SJCRH30 (cell line): Measurements from ENCODE around the gene BAG5. TPM values are rescaled to one million over a fixed set of nuclear protein-coding genes. Genes with fewer than 3 reads are reported as not detected.
A peak's percentile ranks its signal among the peaks of the same experiment; 100 is the strongest.

Experiments
- DNase-seq, 2 experiments: peaks; one replicate each; pipeline ENCODE4 v3.0.0-alpha.2; 2015 to 2020
- H3K27ac ChIP-seq: fragments of 250-450 bp; sonication (Bioruptor Pico); 2 replicates; pipeline ENCODE4 v1.5.1; 2020; ENCODE audit warnings: mild to moderate bottlenecking, moderate library complexity
- H3K27me3 ChIP-seq: fragments of 250-450 bp; sonication (Bioruptor Pico); 2 replicates; pipeline ENCODE4 v1.5.1; 2020; ENCODE audit warnings: mild to moderate bottlenecking, moderate library complexity
- H3K36me3 ChIP-seq: fragments of 250-450 bp; sonication (Bioruptor Pico); 2 replicates; pipeline ENCODE4 v1.5.1; 2020; ENCODE audit warnings: mild to moderate bottlenecking, moderate library complexity
- H3K4me1 ChIP-seq: fragments of 250-450 bp; sonication (Bioruptor Pico); 2 replicates; pipeline ENCODE4 v1.5.1; 2020; ENCODE audit warnings: mild to moderate bottlenecking, moderate library complexity
- H3K4me3 ChIP-seq: fragments of 250-450 bp; sonication (Bioruptor Pico); 2 replicates; pipeline ENCODE4 v1.5.1; 2020; ENCODE audit warnings: mild to moderate bottlenecking, moderate library complexity
- H3K9me3 ChIP-seq: fragments of 250-450 bp; sonication (Bioruptor Pico); replicated peaks from 2 replicates; pipeline ENCODE4 v1.5.1; 2020; ENCODE audit warnings: mild to moderate bottlenecking, moderate library complexity
- total RNA-seq: library from RNA; depleted of rRNA; stranded (reverse); fragments of >200 nt; shearing (Covaris generic); gene quantifications from 2 replicates; pipeline ENCODE4 v1.2.3, GENCODE V29; 2014

Gene BAG5
- total RNA-seq, 1 experiment from 2014 or later: 45.9 TPM

DNA sequence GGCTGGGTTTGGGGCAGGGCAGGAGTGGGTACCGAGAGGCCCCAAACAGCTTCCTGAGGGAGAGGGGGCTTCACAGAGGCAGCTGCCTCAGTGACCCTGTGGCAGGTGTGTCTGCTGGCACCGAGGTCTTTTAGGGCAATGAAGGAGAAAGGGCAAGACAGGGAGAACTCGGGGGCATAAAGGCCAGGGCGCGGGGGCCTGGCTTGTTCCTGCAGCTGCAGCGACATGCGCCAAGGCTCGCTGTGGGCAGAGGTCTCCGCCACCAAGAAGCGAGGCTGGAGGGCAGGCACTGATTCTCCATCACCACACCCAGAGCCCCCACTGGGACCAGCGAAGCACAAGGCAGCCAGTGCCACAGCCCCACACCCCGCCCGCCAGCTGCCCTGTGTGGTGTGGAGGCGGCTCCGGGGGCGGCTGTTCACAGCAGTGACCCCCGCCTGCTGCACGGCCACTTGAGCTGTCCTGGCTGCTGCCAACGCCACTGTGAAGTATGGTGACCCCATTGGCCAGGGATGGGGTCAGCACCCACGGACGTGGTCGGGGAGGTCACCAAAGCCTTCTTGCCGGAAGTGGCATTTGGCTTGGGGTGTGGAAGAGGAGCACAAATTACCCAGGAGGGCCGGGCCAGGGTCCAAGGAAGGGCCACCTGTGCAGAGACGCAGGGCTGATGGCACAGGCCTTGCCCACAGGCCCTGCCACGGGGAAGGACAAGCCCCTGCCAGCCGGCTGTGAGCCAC, 16.4 kb downstream of the BAG5 start:
- no peak overlapping the region for H3K4me3 ChIP-seq
- DNase-seq: no peak
- H3K9me3 ChIP-seq: no peaks in the 10 kb centered on the region
- no peak overlapping the region for H3K27ac ChIP-seq
- H3K27me3 ChIP-seq: no peaks in the 10 kb centered on the region
- H3K4me1 ChIP-seq: peaks cover 55% of the 10 kb centered on the region
- no peaks in the 10 kb centered on the region for H3K36me3 ChIP-seq

GRCh38 chr14:103545219-103545914, 17.1 kb downstream of the BAG5 start:
- H3K27ac ChIP-seq: no peak overlapping the region
- H3K9me3 ChIP-seq: no peaks in the 10 kb centered on the region
- DNase-seq: no peak
- H3K36me3 ChIP-seq: no peaks in the 10 kb centered on the region
- H3K4me3 ChIP-seq: no peak overlapping the region
- peaks cover 56% of the 10 kb centered on the region for H3K4me1 ChIP-seq
- no peaks in the 10 kb centered on the region for H3K27me3 ChIP-seq

- Histone ChIP-seq H3K27me3 (no peaks in the 10 kb centered on the region), H3K9me3 (no peaks in the 10 kb centered on the region), H3K4me3 (no peak overlapping the region), H3K36me3 (no peaks in the 10 kb centered on the region), H3K27ac (no peak overlapping the region), H3K4me1 (peaks cover 53% of the 10 kb centered on the region)
- DNase-seq: no peak
Observed at GRCh38 chr14:103544388-103545218, 17.9 kb downstream of the BAG5 start.

GRCh38 chr14:103543721-103544387, 18.6 kb downstream of the BAG5 start:
- peak in 1 of 2 experiments; percentile 46 for DNase-seq
- Histone ChIP-seq H3K4me3 (no peak overlapping the region), H3K27ac (peak overlapping the region; percentile 87), H3K9me3 (no peaks in the 10 kb centered on the region), H3K4me1 (peaks cover 47% of the 10 kb centered on the region), H3K36me3 (no peaks in the 10 kb centered on the region), H3K27me3 (no peaks in the 10 kb centered on the region)

DNA sequence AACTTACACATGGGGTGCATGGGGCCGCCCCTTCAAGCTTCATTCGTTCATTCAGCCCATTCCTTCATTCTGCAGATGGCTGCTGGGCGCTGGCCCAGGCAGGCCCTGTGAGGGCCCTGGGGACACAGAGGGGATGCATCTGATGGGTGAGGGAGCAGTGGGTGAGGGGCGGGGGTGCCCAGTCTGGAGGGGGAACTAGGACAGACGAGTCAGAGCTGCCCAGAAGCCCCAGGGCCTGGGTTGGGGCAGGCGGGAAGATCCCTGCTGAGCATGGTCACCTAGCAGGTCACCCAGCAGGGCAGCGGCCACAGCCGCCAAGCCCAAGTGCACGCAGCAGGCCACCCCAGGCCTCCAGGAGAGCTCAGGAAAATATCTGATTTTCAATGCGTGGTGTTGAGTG, 19.3 kb downstream of the BAG5 start:
- Histone ChIP-seq H3K4me1 (peaks cover 47% of the 10 kb centered on the region), H3K27ac (peak overlapping the region; percentile 87), H3K27me3 (no peaks in the 10 kb centered on the region), H3K36me3 (no peaks in the 10 kb centered on the region), H3K4me3 (peak overlapping the region; percentile 7; the same call in 1 of the 2 replicates), H3K9me3 (no peaks in the 10 kb centered on the region)
- peak in 1 of 2 experiments; percentile 46 for DNase-seq

GRCh38 chr14:103542605-103543088, 19.8 kb downstream of the BAG5 start:
- H3K4me3 ChIP-seq: peak overlapping the region; percentile 7; the same call in 1 of the 2 replicates
- H3K9me3 ChIP-seq: no peaks in the 10 kb centered on the region
- H3K27me3 ChIP-seq: no peaks in the 10 kb centered on the region
- peak overlapping the region; percentile 87 for H3K27ac ChIP-seq
- DNase-seq: peak; percentile 98 to 99
- no peaks in the 10 kb centered on the region for H3K36me3 ChIP-seq
- H3K4me1 ChIP-seq: peaks cover 48% of the 10 kb centered on the region

DNA sequence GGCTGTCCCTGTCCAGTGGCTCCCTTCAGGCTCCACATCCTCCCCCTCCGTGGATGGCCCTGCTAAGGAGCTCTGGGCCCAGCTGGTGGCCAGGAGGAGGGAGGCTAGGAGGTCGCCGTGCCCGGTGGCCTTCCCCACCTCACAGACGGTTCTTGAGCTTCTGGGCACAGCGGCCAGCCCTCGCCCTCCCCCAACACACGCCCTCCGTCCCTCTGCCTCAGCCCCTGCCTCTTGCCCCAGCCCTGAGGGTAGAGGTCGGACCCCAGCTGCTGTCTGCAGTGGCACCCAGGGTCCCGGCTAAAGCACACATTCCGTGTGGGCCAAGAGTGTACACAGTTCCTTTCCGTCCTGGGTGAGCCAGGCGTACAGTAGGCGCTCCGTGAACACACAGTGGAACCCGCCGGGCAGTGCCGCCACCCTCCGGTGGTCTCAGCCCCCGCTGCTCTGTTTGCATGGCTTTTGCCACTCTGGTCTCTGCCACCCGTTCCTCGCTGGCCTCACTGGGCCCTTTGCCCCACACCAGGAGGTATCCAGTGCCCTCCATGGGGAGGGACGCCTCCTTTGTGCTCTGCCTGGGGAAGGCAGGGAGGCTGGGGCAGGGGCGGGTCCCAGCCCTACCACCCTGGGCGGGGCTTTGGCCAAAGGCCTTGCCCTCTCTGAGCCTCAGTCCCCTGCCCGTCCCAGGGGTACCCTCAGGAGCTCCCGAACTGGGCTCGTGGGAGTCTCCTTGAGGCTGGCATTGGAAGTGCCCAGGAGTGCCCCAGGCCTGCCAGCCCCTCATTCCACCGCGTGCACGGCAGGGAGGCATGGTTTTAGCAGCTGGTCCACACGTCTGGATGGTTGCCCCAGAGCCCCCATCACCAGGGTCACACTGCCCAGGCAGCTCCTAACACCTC, 20.5 kb downstream of the BAG5 start:
- no peak for DNase-seq
- H3K36me3 ChIP-seq: no peaks in the 10 kb centered on the region
- H3K4me1 ChIP-seq: peaks cover 54% of the 10 kb centered on the region
- no peak overlapping the region for H3K4me3 ChIP-seq
- no peaks in the 10 kb centered on the region for H3K9me3 ChIP-seq
- H3K27ac ChIP-seq: peak overlapping the region; percentile 87
- H3K27me3 ChIP-seq: no peaks in the 10 kb centered on the region

- Histone ChIP-seq H3K27me3 (no peaks in the 10 kb centered on the region), H3K27ac (peak overlapping the region; percentile 87), H3K4me3 (no peak overlapping the region), H3K9me3 (no peaks in the 10 kb centered on the region), H3K36me3 (no peaks in the 10 kb centered on the region), H3K4me1 (peaks cover 56% of the 10 kb centered on the region)
- DNase-seq: peak in 1 of 2 experiments; percentile 52
Observed at GRCh38 chr14:103540821-103541708, 21.4 kb downstream of the BAG5 start.

DNA sequence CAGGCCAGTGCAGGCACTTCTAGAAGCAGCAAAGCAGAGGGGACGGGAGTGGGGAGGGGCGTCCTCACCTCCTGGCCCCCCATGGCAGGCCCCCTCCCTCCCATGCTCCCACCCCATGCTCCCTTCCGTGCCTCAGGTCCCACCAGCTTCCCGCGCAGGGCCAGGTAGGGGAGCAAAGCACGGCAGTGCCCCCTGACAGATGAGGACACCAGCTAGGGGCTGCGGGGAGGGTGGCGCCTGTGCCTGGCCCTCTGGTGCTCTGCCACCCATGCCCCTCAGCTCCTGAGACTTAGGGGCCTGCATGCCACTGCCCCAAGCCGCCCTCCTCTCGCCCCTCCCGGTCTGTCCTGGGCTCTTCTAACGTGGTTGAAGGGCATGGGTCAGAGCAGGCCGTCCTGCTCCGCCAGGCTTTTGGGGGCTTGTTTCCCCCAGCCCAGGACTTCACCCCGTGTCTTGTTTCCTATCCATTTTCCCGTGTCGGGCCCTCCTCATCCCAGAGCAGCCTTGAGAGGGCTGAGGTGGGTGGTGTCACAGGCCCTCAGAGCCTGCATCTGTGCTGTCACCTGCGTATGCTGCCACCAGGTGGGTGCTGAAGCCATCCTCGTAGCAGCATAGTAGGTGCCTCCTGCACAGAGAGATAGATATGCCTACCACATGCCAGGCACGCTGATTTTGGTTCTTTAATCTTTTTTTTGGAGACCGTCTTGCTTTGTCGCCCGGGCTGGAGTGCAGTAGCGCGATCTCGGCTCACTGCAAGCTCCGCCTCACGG, 23.2 kb downstream of the BAG5 start:
- Histone ChIP-seq H3K27ac (no peak overlapping the region), H3K36me3 (no peaks in the 10 kb centered on the region), H3K9me3 (no peaks in the 10 kb centered on the region), H3K27me3 (no peaks in the 10 kb centered on the region), H3K4me3 (no peak overlapping the region), H3K4me1 (peaks cover 48% of the 10 kb centered on the region)
- no peak for DNase-seq

DNA sequence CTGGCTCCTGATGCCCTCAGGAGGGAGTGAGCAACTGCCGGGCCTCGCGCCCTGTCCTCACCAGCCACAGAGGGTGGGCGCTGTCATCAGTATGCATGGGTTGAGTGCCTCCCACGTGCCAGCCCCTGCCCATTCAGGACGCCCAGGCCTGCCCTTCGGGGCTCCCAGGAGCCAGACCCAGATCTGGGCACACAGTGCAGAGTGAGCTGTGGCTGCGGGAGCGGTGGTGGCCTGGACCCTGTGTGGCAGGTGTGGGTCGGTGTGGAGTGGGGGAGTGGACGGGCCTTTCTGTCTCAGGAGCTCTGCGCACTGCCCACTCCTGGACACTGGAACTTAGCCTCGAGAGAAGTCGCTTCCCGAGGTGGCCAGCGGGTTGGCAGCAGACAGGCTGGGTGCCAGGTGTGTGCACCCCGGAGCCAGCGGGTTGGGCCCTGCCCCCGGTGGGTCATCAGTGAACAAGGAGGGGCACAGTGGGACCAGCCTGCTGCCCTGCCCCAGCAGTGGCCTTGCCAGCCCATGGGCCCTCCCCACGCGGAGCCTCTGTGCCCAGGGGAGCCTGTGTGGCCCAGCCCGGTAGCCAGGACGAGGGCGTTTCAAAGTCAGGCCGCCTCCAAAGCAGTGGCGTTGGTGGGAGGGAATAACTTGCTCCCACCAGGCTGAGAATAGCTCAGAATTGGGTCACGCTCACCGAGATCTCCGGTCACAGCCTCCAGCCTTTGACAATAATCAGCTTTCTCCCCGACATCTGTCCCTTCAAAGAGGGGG, 24.0 kb downstream of the BAG5 start:
- DNase-seq: no peak
- Histone ChIP-seq H3K4me3 (no peak overlapping the region), H3K9me3 (no peaks in the 10 kb centered on the region), H3K36me3 (0 out of 2 replicates have a peak, but pooled peaks cover 2% of the 10 kb centered on the region), H3K4me1 (peaks cover 41% of the 10 kb centered on the region), H3K27me3 (no peaks in the 10 kb centered on the region), H3K27ac (no peak overlapping the region)

GRCh38 chr14:103537175-103537990, 25.1 kb downstream of the BAG5 start:
- Histone ChIP-seq H3K27me3 (no peaks in the 10 kb centered on the region), H3K4me1 (peaks cover 33% of the 10 kb centered on the region), H3K9me3 (no peaks in the 10 kb centered on the region), H3K36me3 (peaks cover 2% of the 10 kb centered on the region; the same call in 1 of the 2 replicates), H3K27ac (no peak overlapping the region), H3K4me3 (no peak overlapping the region)
- no peak for DNase-seq
